Measurements from ENCODE around the gene CCL13. TPM values are rescaled to one million over a fixed set of nuclear protein-coding genes. Genes with fewer than 3 reads are reported as not detected.

CCL13 gene
- polyA plus RNA-seq, 1 donor from 2014 or later = not detected

DNA sequence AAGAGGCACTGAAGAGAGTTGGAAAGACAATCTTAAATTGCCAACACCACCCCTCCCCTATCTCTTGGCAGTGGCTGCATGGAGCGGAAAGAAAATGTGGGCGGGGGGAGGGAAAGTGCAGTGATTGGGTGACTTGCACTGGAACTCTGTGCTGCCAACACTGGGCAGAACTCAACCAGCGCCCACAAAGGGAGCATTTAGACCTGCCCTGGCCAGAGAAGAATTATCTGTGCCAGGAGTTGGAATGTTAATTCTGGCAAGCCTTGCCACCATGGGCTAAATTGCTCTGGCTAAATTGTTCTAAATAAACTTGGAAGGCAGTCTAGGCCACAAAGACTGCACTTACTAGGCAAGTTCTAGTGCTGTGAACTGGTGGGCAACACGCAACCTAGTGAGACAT is 6.5 kb upstream of the CCL13 start:
- Histone ChIP-seq H2AFZ (ENCODE audit: low read depth, low read length) (no peak overlapping the region), H3K9me3 (ENCODE audit: low read length) (no peaks in the 10 kb centered on the region), H3K79me2 (replicated peaks; ENCODE audit: insufficient read depth, low read length) (no peaks in the 10 kb centered on the region), H3K9ac (ENCODE audit: low read length) (no peak overlapping the region), H3K27ac (ENCODE audit: low read length) (no peak overlapping the region), H4K20me1 (ENCODE audit: insufficient read depth) (no peaks in the 10 kb centered on the region), H3K4me3 (ENCODE audit: low read length) (no peak overlapping the region), H3F3A (ENCODE audit: insufficient read depth, low read length, poor library complexity, severe bottlenecking) (no peaks in the 10 kb centered on the region), H3K36me3 (ENCODE audit: insufficient read depth, low read length) (no peaks in the 10 kb centered on the region), H3K9me2 (ENCODE audit: insufficient read depth, low read length) (no peaks in the 10 kb centered on the region), H3K27me3 (ENCODE audit: insufficient read depth, low read depth, low read length) (no peaks in the 10 kb centered on the region), H3K4me2 (ENCODE audit: low read length) (no peak overlapping the region)
- TF ChIP-seq POLR2AphosphoS5 (IDR thresholded peaks at IDR 0.05) (no peak), SMC3 (conservative IDR thresholded peaks at IDR 0.05; ENCODE audit: poor library complexity) (no peak), TAF1 (IDR thresholded peaks at IDR 0.05; ENCODE audit: low read depth) (no peak), RAD21 (conservative IDR thresholded peaks at IDR 0.05) (no peak), MXI1 (conservative IDR thresholded peaks at IDR 0.05; ENCODE audit: poor library complexity, severe bottlenecking) (no peak)
- TF ChIP-seq, protein P1, sequence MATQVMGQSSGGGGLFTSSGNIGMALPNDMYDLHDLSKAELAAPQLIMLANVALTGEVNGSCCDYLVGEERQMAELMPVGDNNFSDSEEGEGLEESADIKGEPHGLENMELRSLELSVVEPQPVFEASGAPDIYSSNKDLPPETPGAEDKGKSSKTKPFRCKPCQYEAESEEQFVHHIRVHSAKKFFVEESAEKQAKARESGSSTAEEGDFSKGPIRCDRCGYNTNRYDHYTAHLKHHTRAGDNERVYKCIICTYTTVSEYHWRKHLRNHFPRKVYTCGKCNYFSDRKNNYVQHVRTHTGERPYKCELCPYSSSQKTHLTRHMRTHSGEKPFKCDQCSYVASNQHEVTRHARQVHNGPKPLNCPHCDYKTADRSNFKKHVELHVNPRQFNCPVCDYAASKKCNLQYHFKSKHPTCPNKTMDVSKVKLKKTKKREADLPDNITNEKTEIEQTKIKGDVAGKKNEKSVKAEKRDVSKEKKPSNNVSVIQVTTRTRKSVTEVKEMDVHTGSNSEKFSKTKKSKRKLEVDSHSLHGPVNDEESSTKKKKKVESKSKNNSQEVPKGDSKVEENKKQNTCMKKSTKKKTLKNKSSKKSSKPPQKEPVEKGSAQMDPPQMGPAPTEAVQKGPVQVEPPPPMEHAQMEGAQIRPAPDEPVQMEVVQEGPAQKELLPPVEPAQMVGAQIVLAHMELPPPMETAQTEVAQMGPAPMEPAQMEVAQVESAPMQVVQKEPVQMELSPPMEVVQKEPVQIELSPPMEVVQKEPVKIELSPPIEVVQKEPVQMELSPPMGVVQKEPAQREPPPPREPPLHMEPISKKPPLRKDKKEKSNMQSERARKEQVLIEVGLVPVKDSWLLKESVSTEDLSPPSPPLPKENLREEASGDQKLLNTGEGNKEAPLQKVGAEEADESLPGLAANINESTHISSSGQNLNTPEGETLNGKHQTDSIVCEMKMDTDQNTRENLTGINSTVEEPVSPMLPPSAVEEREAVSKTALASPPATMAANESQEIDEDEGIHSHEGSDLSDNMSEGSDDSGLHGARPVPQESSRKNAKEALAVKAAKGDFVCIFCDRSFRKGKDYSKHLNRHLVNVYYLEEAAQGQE (IDR thresholded peaks at IDR 0.05; ENCODE audit: borderline replicate concordance) = no peak
- TF ChIP-seq, protein P2, sequence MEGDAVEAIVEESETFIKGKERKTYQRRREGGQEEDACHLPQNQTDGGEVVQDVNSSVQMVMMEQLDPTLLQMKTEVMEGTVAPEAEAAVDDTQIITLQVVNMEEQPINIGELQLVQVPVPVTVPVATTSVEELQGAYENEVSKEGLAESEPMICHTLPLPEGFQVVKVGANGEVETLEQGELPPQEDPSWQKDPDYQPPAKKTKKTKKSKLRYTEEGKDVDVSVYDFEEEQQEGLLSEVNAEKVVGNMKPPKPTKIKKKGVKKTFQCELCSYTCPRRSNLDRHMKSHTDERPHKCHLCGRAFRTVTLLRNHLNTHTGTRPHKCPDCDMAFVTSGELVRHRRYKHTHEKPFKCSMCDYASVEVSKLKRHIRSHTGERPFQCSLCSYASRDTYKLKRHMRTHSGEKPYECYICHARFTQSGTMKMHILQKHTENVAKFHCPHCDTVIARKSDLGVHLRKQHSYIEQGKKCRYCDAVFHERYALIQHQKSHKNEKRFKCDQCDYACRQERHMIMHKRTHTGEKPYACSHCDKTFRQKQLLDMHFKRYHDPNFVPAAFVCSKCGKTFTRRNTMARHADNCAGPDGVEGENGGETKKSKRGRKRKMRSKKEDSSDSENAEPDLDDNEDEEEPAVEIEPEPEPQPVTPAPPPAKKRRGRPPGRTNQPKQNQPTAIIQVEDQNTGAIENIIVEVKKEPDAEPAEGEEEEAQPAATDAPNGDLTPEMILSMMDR (IDR thresholded peaks at IDR 0.05; ENCODE audit: poor library complexity, severe bottlenecking) = no peak

GRCh38 chr17:34351096-34351495 is 5.2 kb upstream of the CCL13 start:
- H3K9me3 ChIP-seq (ENCODE audit: low read length) = no peaks in the 10 kb centered on the region
- no peaks in the 10 kb centered on the region for H3F3A ChIP-seq (ENCODE audit: insufficient read depth, low read length, poor library complexity, severe bottlenecking)
- no peaks in the 10 kb centered on the region for H4K20me1 ChIP-seq (ENCODE audit: insufficient read depth)
- H3K79me2 ChIP-seq (replicated peaks; ENCODE audit: insufficient read depth, low read length) = no peaks in the 10 kb centered on the region
- no peak overlapping the region for H3K9ac ChIP-seq (ENCODE audit: low read length)
- H3K9me2 ChIP-seq (ENCODE audit: insufficient read depth, low read length) = no peaks in the 10 kb centered on the region
- no peak overlapping the region for H3K4me2 ChIP-seq (ENCODE audit: low read length)
- no peak overlapping the region for H3K4me3 ChIP-seq (ENCODE audit: low read length)
- H3K27ac ChIP-seq (ENCODE audit: low read length) = no peak overlapping the region
- H2AFZ ChIP-seq (ENCODE audit: low read depth, low read length) = no peak overlapping the region
- no peaks in the 10 kb centered on the region for H3K36me3 ChIP-seq (ENCODE audit: insufficient read depth, low read length)
- no peaks in the 10 kb centered on the region for H3K27me3 ChIP-seq (ENCODE audit: insufficient read depth, low read depth, low read length)
- TF ChIP-seq TAF1 (IDR thresholded peaks at IDR 0.05; ENCODE audit: low read depth) (no peak), RAD21 (conservative IDR thresholded peaks at IDR 0.05) (no peak), SMC3 (conservative IDR thresholded peaks at IDR 0.05; ENCODE audit: poor library complexity) (no peak), EP300 (conservative IDR thresholded peaks at IDR 0.05; ENCODE audit: poor library complexity, severe bottlenecking) (no peak), POLR2AphosphoS5 (IDR thresholded peaks at IDR 0.05) (no peak), MXI1 (conservative IDR thresholded peaks at IDR 0.05; ENCODE audit: poor library complexity, severe bottlenecking) (no peak), EZH2 (IDR thresholded peaks at IDR 0.05; ENCODE audit: borderline replicate concordance, insufficient read depth, low read length, poor library complexity, severe bottlenecking) (no peak)
- TF ChIP-seq, protein P2 (IDR thresholded peaks at IDR 0.05; ENCODE audit: poor library complexity, severe bottlenecking) = no peak
- TF ChIP-seq, protein P1 (IDR thresholded peaks at IDR 0.05; ENCODE audit: borderline replicate concordance) = no peak

Data from neural cell (in vitro differentiated cells).